ENCODE data around the gene PPP1R12A. TPM values are rescaled to one million over a fixed set of nuclear protein-coding genes. Genes with fewer than 3 reads are reported as not detected.

PPP1R12A gene
- total and polyA plus RNA-seq, 2 of the 4 experiments (the other 2 are of a cell fraction): 47.7 to 112 TPM

GRCh38 chr12:79769189-79769859 is 165.6 kb downstream of the PPP1R12A start:
- H2AK5ac ChIP-seq (ENCODE audit: low read depth, low read length): no peak overlapping the region
- H3K4me3 ChIP-seq (ENCODE audit: insufficient read depth, low read depth, low read length): no peak overlapping the region
- no peak overlapping the region for H3K4ac ChIP-seq (ENCODE audit: low read depth, low read length)
- H2BK15ac ChIP-seq (ENCODE audit: low read depth, low read length): no peak overlapping the region
- ChIA-PET POLR2A (ENCODE audit: unreplicated experiment) (no interaction called here), CTCF (no interaction called here)
- H3K27ac ChIP-seq (ENCODE audit: insufficient read depth, low read length): no peak overlapping the region
- H3K4me1 ChIP-seq (ENCODE audit: control insufficient read depth, insufficient read depth, low read length): peaks cover 2% of the 10 kb centered on the region; the same call in 1 of the 2 replicates
- H3K9me3 ChIP-seq (ENCODE audit: control insufficient read depth, insufficient read depth, low read length): no peaks in the 10 kb centered on the region
- no peak overlapping the region for H3K4me2 ChIP-seq (ENCODE audit: low read depth, low read length)
- intact Hi-C loops (cut with micrococcal nuclease) (no loop called here), in situ Hi-C loops (cut with MboI; ENCODE audit: low sequenced_read_pairs) (no loop called here), dilution Hi-C loops (cut with HindIII; ENCODE audit: low sequenced_read_pairs, unreplicated experiment) (no loop called here)
- TF ChIP-seq CEBPB (IDR thresholded peaks at IDR 0.05; ENCODE audit: low read depth, low read length): no peak
- TF ChIP-seq MAZ (IDR thresholded peaks at IDR 0.05; ENCODE audit: borderline replicate concordance, low read depth, low read length): no peak
- TF ChIP-seq, protein P1, sequence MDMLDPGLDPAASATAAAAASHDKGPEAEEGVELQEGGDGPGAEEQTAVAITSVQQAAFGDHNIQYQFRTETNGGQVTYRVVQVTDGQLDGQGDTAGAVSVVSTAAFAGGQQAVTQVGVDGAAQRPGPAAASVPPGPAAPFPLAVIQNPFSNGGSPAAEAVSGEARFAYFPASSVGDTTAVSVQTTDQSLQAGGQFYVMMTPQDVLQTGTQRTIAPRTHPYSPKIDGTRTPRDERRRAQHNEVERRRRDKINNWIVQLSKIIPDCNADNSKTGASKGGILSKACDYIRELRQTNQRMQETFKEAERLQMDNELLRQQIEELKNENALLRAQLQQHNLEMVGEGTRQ (IDR thresholded peaks at IDR 0.05; ENCODE audit: low read depth, low read length): no peak
- TF ChIP-seq POLR2A (IDR thresholded peaks at IDR 0.05; ENCODE audit: low read depth, low read length): no peak
- TF ChIP-seq FOS (IDR thresholded peaks at IDR 0.05; ENCODE audit: low read depth, low read length): no peak
- no peak for TF ChIP-seq NFE2L2 (IDR thresholded peaks at IDR 0.05; ENCODE audit: low read depth, low read length)
- TF ChIP-seq CHD1 (IDR thresholded peaks at IDR 0.05; ENCODE audit: low read depth, low read length): no peak
- TF ChIP-seq MAFK (IDR thresholded peaks at IDR 0.05; ENCODE audit: low read depth, low read length): no peak
- TF ChIP-seq BHLHE40 (IDR thresholded peaks at IDR 0.05; ENCODE audit: low read depth, low read length): no peak
- no peak for TF ChIP-seq RCOR1 (IDR thresholded peaks at IDR 0.05; ENCODE audit: insufficient replicate concordance, low read length)
- no peak for TF ChIP-seq MXI1 (IDR thresholded peaks at IDR 0.05; ENCODE audit: borderline replicate concordance, low read depth, low read length)
- no peak for TF ChIP-seq RAD21 (IDR thresholded peaks at IDR 0.05; ENCODE audit: low read length)
- TF ChIP-seq SMC3 (IDR thresholded peaks at IDR 0.05; ENCODE audit: low read depth, low read length): no peak
- no peak for TF ChIP-seq RFX5 (IDR thresholded peaks at IDR 0.05; ENCODE audit: low read depth, low read length)
- TF ChIP-seq, protein P2, sequence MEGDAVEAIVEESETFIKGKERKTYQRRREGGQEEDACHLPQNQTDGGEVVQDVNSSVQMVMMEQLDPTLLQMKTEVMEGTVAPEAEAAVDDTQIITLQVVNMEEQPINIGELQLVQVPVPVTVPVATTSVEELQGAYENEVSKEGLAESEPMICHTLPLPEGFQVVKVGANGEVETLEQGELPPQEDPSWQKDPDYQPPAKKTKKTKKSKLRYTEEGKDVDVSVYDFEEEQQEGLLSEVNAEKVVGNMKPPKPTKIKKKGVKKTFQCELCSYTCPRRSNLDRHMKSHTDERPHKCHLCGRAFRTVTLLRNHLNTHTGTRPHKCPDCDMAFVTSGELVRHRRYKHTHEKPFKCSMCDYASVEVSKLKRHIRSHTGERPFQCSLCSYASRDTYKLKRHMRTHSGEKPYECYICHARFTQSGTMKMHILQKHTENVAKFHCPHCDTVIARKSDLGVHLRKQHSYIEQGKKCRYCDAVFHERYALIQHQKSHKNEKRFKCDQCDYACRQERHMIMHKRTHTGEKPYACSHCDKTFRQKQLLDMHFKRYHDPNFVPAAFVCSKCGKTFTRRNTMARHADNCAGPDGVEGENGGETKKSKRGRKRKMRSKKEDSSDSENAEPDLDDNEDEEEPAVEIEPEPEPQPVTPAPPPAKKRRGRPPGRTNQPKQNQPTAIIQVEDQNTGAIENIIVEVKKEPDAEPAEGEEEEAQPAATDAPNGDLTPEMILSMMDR (conservative IDR thresholded peaks at IDR 0.05; ENCODE audit: low read depth, low read length): no peak
- TF ChIP-seq, protein P3, sequence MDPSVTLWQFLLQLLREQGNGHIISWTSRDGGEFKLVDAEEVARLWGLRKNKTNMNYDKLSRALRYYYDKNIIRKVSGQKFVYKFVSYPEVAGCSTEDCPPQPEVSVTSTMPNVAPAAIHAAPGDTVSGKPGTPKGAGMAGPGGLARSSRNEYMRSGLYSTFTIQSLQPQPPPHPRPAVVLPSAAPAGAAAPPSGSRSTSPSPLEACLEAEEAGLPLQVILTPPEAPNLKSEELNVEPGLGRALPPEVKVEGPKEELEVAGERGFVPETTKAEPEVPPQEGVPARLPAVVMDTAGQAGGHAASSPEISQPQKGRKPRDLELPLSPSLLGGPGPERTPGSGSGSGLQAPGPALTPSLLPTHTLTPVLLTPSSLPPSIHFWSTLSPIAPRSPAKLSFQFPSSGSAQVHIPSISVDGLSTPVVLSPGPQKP (IDR thresholded peaks at IDR 0.05; ENCODE audit: borderline replicate concordance, low read depth, low read length): no peak
- no peak overlapping the region for H3K18ac ChIP-seq (ENCODE audit: low read depth, low read length)
- H3K9ac ChIP-seq (ENCODE audit: low read depth, low read length): no peak overlapping the region
- H3K23ac ChIP-seq (ENCODE audit: low read depth, low read length): no peak overlapping the region
- no peak overlapping the region for H2BK5ac ChIP-seq (ENCODE audit: low read depth, low read length, poor library complexity, severe bottlenecking)
- no peak overlapping the region for H2BK20ac ChIP-seq (ENCODE audit: low read depth, low read length)
- no peak overlapping the region for H4K8ac ChIP-seq (ENCODE audit: low read depth in 2 of 2, low read length in 2 of 2)
- no peak overlapping the region for H2BK120ac ChIP-seq (ENCODE audit: low read depth, low read length)
- no peak for DNase-seq
- H2AFZ ChIP-seq (replicated peaks; ENCODE audit: low read length, poor library complexity): no peak overlapping the region
- WGBS, 2 experiments (ENCODE audit: extremely low coverage in 2 of 2, insufficient read length in 1 of 2): no CpG with 5 or more reads among the region's 5 CpGs
- H3K79me1 ChIP-seq (ENCODE audit: low read depth in 1 of 2, low read length in 2 of 2): no peaks in the 10 kb centered on the region
- H3K36me3 ChIP-seq (ENCODE audit: control insufficient read depth, insufficient read depth, low read length): peaks cover 2% of the 10 kb centered on the region; the same call in 1 of the 2 replicates
- no TSS peak for BruUV-seq (replicated peaks)
- no peaks in the 10 kb centered on the region for H3K27me3 ChIP-seq (ENCODE audit: control insufficient read depth, insufficient read depth, low read length)
- no peaks in the 10 kb centered on the region for H3K9me1 ChIP-seq (ENCODE audit: insufficient read depth, low read length)
- no peak overlapping the region for H4K91ac ChIP-seq (ENCODE audit: insufficient read depth, low read depth, low read length)
- H2AK9ac ChIP-seq (replicated peaks; ENCODE audit: low read depth, low read length, poor library complexity): no peak overlapping the region
- H4K20me1 ChIP-seq (ENCODE audit: insufficient read depth, low read length): no peaks in the 10 kb centered on the region
- no peak overlapping the region for H4K5ac ChIP-seq (ENCODE audit: low read depth, low read length)
- no peak overlapping the region for H3K56ac ChIP-seq (ENCODE audit: extremely low read depth, insufficient read depth, low read length)
- no peak overlapping the region for H3K14ac ChIP-seq (replicated peaks; ENCODE audit: low read depth, low read length)
- ATAC-seq (ENCODE audit: low read depth): no peak
